GM12878 (cell line): ENCODE measurements around the gene KIF21A. TPM values are rescaled to one million over a fixed set of nuclear protein-coding genes. Genes with fewer than 3 reads are reported as not detected.

Experiments
- ASH2L ChIP-seq: fragments of 300-600, 200-600 bp; sonication (generic); IDR thresholded peaks from 2 replicates; pipeline ENCODE4 v1.6.1; 2017; ENCODE audit warnings: low read depth, mild to moderate bottlenecking, borderline replicate concordance
- EZH2 ChIP-seq: IDR thresholded peaks from 2 replicates; pipeline ENCODE4 v1.6.1; 2012; ENCODE audit warnings: low read depth, mild to moderate bottlenecking, control low read depth, inconsistent platforms, low read length, borderline replicate concordance; ENCODE audit not compliant: control insufficient read depth
- FOXM1 ChIP-seq: IDR thresholded peaks from 2 replicates; pipeline ENCODE4 v1.6.1; 2012; ENCODE audit warnings: low read depth, mild to moderate bottlenecking, inconsistent platforms, low read length, moderate library complexity
- HCFC1 ChIP-seq: fragments of 150-350 bp; IDR thresholded peaks from 2 replicates; pipeline ENCODE4 v1.6.1; 2014; ENCODE audit warnings: low read length
- HDAC6 ChIP-seq: fragments of 200-600 bp; sonication (generic); IDR thresholded peaks from one replicate; pipeline ENCODE4 v1.8.0; 2017; ENCODE audit warnings: antibody characterized with exemption; ENCODE audit not compliant: unreplicated experiment
- KAT2A ChIP-seq: conservative IDR thresholded peaks from 2 replicates; pipeline ENCODE4 v1.6.1; 2011; ENCODE audit warnings: low read depth, low read length; ENCODE audit not compliant: control insufficient read depth
- MYB ChIP-seq: fragments of 150-350 bp; IDR thresholded peaks from 2 replicates; pipeline ENCODE4 v1.6.1; 2014; ENCODE audit warnings: mild to moderate bottlenecking, low read depth, low read length, borderline replicate concordance
- NBN ChIP-seq: fragments of 450-650 bp; IDR thresholded peaks from 2 replicates; pipeline ENCODE4 v1.6.1; 2016
- POLR2A ChIP-seq: IDR thresholded peaks from 2 replicates; pipeline ENCODE4 v1.6.1; 2011; ENCODE audit warnings: low read depth, mild to moderate bottlenecking, low read length
- RAD51 ChIP-seq: fragments of 450-650 bp; IDR thresholded peaks from 2 replicates; pipeline ENCODE4 v1.6.1; 2016; ENCODE audit warnings: moderate library complexity, mild to moderate bottlenecking, inconsistent platforms
- RBBP5 ChIP-seq: fragments of 200-600 bp; sonication (generic); conservative IDR thresholded peaks from 2 replicates; pipeline ENCODE4 v1.6.1; 2016
- SMC3 ChIP-seq: IDR thresholded peaks from 2 replicates; pipeline ENCODE4 v1.6.1; 2011; ENCODE audit warnings: low read length, improper control_type of control experiment, borderline replicate concordance
- TBL1XR1 ChIP-seq: IDR thresholded peaks from 2 replicates; pipeline ENCODE4 v1.6.1; 2012; ENCODE audit warnings: low read depth, low read length, improper control_type of control experiment
- ZNF217 ChIP-seq: fragments of 450-650 bp; IDR thresholded peaks from 2 replicates; pipeline ENCODE4 v1.6.1; 2017; ENCODE audit warnings: antibody characterized with exemption, mild to moderate bottlenecking
- polyA plus RNA-seq, 11 experiments: library from polyadenylated mRNA; depleted of rRNA in 4 of 11; unstranded in 6 of 11; stranded (reverse) in 5 of 11; fragments of >200 nt; fragmentation: Nextera tagmentation in 4 of 11; fragmentation: Illumina TruSeq in 1 of 11; extraction: Ambion mirVana in 4 of 11; extraction: Trizol in 1 of 11; gene quantifications; 1 replicate in 1 of 11; 2 replicates in 10 of 11; pipeline versions ENCODE4 v1.2.1 to v1.2.3, GENCODE V29; 2011 to 2016; ENCODE audit warnings: inconsistent platforms in 2 of 11, missing spikeins in 2 of 11, low read depth in 1 of 11
- total RNA-seq, 4 experiments: library from RNA; depleted of rRNA in 3 of 4; stranded (reverse); fragments of >200 nt in 3 of 4; fragmentation: Illumina TruSeq in 1 of 4; extraction: Trizol in 1 of 4; gene quantifications; 2 replicates each; pipeline versions ENCODE4 v1.2.1 to v1.2.3, GENCODE V29; 2013 to 2021
- TF ChIP-seq, protein P1 (sequence below): fragments of 450-650 bp; IDR thresholded peaks from 2 replicates; pipeline ENCODE4 v1.6.1; 2018; ENCODE audit warnings: mild to moderate bottlenecking, low read depth, moderate library complexity; ENCODE audit not compliant: partially characterized antibody
- TF ChIP-seq, protein P2 (sequence below): IDR thresholded peaks from 2 replicates; pipeline ENCODE4 v1.6.1; 2011; ENCODE audit warnings: low read depth, low read length, improper control_type of control experiment, borderline replicate concordance
- TF ChIP-seq, protein P3 (sequence below): fragments of 450-650 bp; IDR thresholded peaks from 2 replicates; pipeline ENCODE4 v1.6.1; 2018; ENCODE audit warnings: borderline replicate concordance, mild to moderate bottlenecking; ENCODE audit not compliant: partially characterized antibody
- TF ChIP-seq, protein P4 (sequence below): fragments of 450-650 bp; IDR thresholded peaks from 2 replicates; pipeline ENCODE4 v1.6.1; 2014; ENCODE audit warnings: mild to moderate bottlenecking
- TF ChIP-seq, protein P5 (sequence below): fragments of 450-650 bp; conservative IDR thresholded peaks from 2 replicates; pipeline ENCODE4 v1.6.1; 2017; ENCODE audit warnings: mild to moderate bottlenecking, moderate library complexity
- TF ChIP-seq, protein P6 (sequence below): IDR thresholded peaks from 2 replicates; pipeline ENCODE4 v1.6.1; 2012; ENCODE audit warnings: low read depth, low read length, improper control_type of control experiment

KIF21A gene
- total and polyA plus RNA-seq, 10 of the 15 experiments (the other 5 are each of a cell fraction or from before 2014, with no cell fraction given): 21.3 to 42.1 (median 24.5) TPM

DNA sequence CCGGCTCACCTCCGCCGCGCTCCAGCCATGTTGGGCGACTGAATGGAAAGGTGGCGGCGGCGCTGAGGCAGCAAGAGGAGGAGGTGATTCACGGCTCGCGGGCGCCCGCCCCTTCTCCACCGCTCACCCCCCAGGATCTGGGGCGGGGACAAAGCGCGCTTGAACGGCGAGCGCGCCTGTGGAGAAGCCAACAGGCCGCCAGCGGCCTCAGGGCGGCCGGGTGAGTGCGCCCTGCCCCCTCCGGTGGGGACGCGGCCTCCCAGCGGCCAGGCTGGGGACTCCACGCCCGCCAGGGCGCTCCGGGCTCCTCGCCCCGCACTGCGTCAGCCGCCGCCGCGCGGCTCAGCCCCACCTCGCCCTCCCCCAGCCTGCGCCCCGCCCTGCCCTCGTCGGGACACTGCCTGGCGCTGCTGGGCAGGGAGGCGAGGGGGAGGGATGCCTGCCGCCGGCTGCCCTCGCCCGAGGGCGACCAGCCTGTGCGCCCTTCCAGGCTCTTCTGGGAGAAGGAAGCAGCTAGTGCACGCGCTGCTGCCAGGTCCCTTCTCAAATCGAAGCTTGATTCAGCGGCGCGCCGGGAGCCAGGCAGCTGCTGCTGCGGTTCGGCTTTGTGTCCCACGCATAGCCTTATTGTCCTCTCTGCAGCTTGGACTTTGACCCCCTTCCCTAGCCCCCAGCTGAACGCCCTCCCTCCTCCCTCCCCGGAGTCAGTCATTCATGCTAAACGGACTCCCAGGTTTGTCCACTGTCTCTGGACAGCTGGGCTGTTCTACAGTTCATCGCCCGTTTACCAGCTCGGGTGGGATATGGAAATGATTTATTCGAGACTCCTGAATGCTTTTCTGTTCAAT, at the start of gene KIF21A (continued):
- TF ChIP-seq, protein P1, sequence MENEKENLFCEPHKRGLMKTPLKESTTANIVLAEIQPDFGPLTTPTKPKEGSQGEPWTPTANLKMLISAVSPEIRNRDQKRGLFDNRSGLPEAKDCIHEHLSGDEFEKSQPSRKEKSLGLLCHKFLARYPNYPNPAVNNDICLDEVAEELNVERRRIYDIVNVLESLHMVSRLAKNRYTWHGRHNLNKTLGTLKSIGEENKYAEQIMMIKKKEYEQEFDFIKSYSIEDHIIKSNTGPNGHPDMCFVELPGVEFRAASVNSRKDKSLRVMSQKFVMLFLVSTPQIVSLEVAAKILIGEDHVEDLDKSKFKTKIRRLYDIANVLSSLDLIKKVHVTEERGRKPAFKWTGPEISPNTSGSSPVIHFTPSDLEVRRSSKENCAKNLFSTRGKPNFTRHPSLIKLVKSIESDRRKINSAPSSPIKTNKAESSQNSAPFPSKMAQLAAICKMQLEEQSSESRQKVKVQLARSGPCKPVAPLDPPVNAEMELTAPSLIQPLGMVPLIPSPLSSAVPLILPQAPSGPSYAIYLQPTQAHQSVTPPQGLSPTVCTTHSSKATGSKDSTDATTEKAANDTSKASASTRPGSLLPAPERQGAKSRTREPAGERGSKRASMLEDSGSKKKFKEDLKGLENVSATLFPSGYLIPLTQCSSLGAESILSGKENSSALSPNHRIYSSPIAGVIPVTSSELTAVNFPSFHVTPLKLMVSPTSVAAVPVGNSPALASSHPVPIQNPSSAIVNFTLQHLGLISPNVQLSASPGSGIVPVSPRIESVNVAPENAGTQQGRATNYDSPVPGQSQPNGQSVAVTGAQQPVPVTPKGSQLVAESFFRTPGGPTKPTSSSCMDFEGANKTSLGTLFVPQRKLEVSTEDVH: no peak
- no peak for TF ChIP-seq ZNF217
- TF ChIP-seq NBN: no peak
- TF ChIP-seq, protein P2, sequence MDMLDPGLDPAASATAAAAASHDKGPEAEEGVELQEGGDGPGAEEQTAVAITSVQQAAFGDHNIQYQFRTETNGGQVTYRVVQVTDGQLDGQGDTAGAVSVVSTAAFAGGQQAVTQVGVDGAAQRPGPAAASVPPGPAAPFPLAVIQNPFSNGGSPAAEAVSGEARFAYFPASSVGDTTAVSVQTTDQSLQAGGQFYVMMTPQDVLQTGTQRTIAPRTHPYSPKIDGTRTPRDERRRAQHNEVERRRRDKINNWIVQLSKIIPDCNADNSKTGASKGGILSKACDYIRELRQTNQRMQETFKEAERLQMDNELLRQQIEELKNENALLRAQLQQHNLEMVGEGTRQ: no peak
- TF ChIP-seq, protein P3, sequence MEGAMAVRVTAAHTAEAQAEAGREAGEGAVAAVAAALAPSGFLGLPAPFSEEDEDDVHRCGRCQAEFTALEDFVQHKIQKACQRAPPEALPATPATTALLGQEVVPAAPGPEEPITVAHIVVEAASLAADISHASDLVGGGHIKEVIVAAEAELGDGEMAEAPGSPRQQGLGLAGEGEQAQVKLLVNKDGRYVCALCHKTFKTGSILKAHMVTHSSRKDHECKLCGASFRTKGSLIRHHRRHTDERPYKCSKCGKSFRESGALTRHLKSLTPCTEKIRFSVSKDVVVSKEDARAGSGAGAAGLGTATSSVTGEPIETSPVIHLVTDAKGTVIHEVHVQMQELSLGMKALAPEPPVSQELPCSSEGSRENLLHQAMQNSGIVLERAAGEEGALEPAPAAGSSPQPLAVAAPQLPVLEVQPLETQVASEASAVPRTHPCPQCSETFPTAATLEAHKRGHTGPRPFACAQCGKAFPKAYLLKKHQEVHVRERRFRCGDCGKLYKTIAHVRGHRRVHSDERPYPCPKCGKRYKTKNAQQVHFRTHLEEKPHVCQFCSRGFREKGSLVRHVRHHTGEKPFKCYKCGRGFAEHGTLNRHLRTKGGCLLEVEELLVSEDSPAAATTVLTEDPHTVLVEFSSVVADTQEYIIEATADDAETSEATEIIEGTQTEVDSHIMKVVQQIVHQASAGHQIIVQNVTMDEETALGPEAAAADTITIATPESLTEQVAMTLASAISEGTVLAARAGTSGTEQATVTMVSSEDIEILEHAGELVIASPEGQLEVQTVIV: no peak
- TF ChIP-seq RBBP5: no peak
- no peak for TF ChIP-seq ASH2L
- TF ChIP-seq SMC3: peak; percentile 42; the same call in 1 of the 2 replicates
- TF ChIP-seq FOXM1: no peak
- TF ChIP-seq HCFC1: no peak
- no peak for TF ChIP-seq EZH2
- TF ChIP-seq, protein P4, sequence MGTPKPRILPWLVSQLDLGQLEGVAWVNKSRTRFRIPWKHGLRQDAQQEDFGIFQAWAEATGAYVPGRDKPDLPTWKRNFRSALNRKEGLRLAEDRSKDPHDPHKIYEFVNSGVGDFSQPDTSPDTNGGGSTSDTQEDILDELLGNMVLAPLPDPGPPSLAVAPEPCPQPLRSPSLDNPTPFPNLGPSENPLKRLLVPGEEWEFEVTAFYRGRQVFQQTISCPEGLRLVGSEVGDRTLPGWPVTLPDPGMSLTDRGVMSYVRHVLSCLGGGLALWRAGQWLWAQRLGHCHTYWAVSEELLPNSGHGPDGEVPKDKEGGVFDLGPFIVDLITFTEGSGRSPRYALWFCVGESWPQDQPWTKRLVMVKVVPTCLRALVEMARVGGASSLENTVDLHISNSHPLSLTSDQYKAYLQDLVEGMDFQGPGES: no peak
- no peak for TF ChIP-seq KAT2A
- TF ChIP-seq, protein P5, sequence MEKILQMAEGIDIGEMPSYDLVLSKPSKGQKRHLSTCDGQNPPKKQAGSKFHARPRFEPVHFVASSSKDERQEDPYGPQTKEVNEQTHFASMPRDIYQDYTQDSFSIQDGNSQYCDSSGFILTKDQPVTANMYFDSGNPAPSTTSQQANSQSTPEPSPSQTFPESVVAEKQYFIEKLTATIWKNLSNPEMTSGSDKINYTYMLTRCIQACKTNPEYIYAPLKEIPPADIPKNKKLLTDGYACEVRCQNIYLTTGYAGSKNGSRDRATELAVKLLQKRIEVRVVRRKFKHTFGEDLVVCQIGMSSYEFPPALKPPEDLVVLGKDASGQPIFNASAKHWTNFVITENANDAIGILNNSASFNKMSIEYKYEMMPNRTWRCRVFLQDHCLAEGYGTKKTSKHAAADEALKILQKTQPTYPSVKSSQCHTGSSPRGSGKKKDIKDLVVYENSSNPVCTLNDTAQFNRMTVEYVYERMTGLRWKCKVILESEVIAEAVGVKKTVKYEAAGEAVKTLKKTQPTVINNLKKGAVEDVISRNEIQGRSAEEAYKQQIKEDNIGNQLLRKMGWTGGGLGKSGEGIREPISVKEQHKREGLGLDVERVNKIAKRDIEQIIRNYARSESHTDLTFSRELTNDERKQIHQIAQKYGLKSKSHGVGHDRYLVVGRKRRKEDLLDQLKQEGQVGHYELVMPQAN: no peak
- no peak for TF ChIP-seq MYB
- TF ChIP-seq POLR2A: peak; percentile 99
- TF ChIP-seq, protein P6, sequence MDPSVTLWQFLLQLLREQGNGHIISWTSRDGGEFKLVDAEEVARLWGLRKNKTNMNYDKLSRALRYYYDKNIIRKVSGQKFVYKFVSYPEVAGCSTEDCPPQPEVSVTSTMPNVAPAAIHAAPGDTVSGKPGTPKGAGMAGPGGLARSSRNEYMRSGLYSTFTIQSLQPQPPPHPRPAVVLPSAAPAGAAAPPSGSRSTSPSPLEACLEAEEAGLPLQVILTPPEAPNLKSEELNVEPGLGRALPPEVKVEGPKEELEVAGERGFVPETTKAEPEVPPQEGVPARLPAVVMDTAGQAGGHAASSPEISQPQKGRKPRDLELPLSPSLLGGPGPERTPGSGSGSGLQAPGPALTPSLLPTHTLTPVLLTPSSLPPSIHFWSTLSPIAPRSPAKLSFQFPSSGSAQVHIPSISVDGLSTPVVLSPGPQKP: no peak
- no peak for TF ChIP-seq TBL1XR1
- TF ChIP-seq RAD51: no peak
- no peak for TF ChIP-seq HDAC6
